ENCODE results near the gene SLC9A7. TPM values are rescaled to one million over a fixed set of nuclear protein-coding genes. Genes with fewer than 3 reads are reported as not detected.
"Not testable (repeated sequence)": the region's sequence is repeated elsewhere in the genome, so short reads cannot be mapped to it uniquely, and the experiment has no call there.

Gene SLC9A7
- total RNA-seq, 1 donor from 2014 or later: 4.4 TPM

- no peak for DNase-seq
- intact Hi-C loops (cut with DNase I): loop anchor here (5.0 kb wide), 1 partner anchor 40 kb away; no protein-coding TSS in a partner anchor
- no peak for ATAC-seq (ENCODE audit: poor library complexity)
Measured at GRCh38 chrX:46757593-46757992, 1.3 kb downstream of the SLC9A7 start.

GRCh38 chrX:46757052-46757451 lies 1.9 kb downstream of the SLC9A7 start:
- intact Hi-C loops (cut with DNase I): loop anchor here (5.0 kb wide), 1 partner anchor 40 kb away; no protein-coding TSS in a partner anchor
- ATAC-seq (ENCODE audit: poor library complexity) (no peak), DNase-seq (no peak)

GRCh38 chrX:46755671-46756070 lies 3.2 kb downstream of the SLC9A7 start:
- ATAC-seq (ENCODE audit: poor library complexity) (no peak), DNase-seq (no peak)
- intact Hi-C loops (cut with DNase I): loop anchor here (5.0 kb wide), 1 partner anchor 42 kb away; no protein-coding TSS in a partner anchor

GRCh38 chrX:46754586-46755061 lies 4.3 kb downstream of the SLC9A7 start:
- DNase-seq: no peak
- intact Hi-C loops (cut with DNase I): loop anchor here (5.0 kb wide), 1 partner anchor 43 kb away; no protein-coding TSS in a partner anchor
- ATAC-seq (ENCODE audit: poor library complexity): no peak

- intact Hi-C loops (cut with DNase I): no loop called here
- no peak for ATAC-seq (ENCODE audit: poor library complexity)
- DNase-seq: no peak
Measured at GRCh38 chrX:46754036-46754435, 4.9 kb downstream of the SLC9A7 start.

- intact Hi-C loops (cut with DNase I): no loop called here
- DNase-seq (no peak), ATAC-seq (ENCODE audit: poor library complexity) (no peak)
Measured at GRCh38 chrX:46750889-46751288, 8.0 kb downstream of the SLC9A7 start.

- no peak for ATAC-seq (ENCODE audit: poor library complexity)
- DNase-seq: no peak
- intact Hi-C loops (cut with DNase I): no loop called here
Measured at GRCh38 chrX:46744009-46744408, 14.9 kb downstream of the SLC9A7 start.

GRCh38 chrX:46743046-46743445 lies 15.9 kb downstream of the SLC9A7 start:
- DNase-seq (no peak), ATAC-seq (ENCODE audit: poor library complexity) (no peak)
- intact Hi-C loops (cut with DNase I): no loop called here

GRCh38 chrX:46739736-46740135 lies 19.2 kb downstream of the SLC9A7 start:
- ATAC-seq (ENCODE audit: poor library complexity): no peak
- DNase-seq: no peak
- intact Hi-C loops (cut with DNase I): no loop called here

GRCh38 chrX:46737462-46737861 lies 21.5 kb downstream of the SLC9A7 start:
- ATAC-seq (ENCODE audit: poor library complexity) (no peak), DNase-seq (no peak)
- intact Hi-C loops (cut with DNase I): no loop called here

GRCh38 chrX:46737041-46737440 lies 21.9 kb downstream of the SLC9A7 start:
- no peak for ATAC-seq (ENCODE audit: poor library complexity)
- no peak for DNase-seq
- intact Hi-C loops (cut with DNase I): no loop called here

- DNase-seq (no peak), ATAC-seq (ENCODE audit: poor library complexity) (no peak)
- intact Hi-C loops (cut with DNase I): no loop called here
Measured at GRCh38 chrX:46735622-46736021, 23.3 kb downstream of the SLC9A7 start.

- no peak for ATAC-seq (ENCODE audit: poor library complexity)
- intact Hi-C loops (cut with DNase I): no loop called here
Measured at GRCh38 chrX:46733226-46733625, 25.7 kb downstream of the SLC9A7 start.

GRCh38 chrX:46730765-46731164 lies 28.2 kb downstream of the SLC9A7 start:
- no peak for ATAC-seq (ENCODE audit: poor library complexity)
- intact Hi-C loops (cut with DNase I): no loop called here
- DNase-seq: no peak

More at GRCh38 chrX:46733226-46733625, 25.7 kb downstream of the SLC9A7 start:
- no peak for DNase-seq

- intact Hi-C loops (cut with DNase I): no loop called here
- DNase-seq (no peak), ATAC-seq (ENCODE audit: poor library complexity) (no peak)
Measured at GRCh38 chrX:46727441-46727840, 31.5 kb downstream of the SLC9A7 start.

GRCh38 chrX:46723569-46723927 lies 35.4 kb downstream of the SLC9A7 start:
- not testable (repeated sequence) for DNase-seq; ATAC-seq (ENCODE audit: poor library complexity)

GRCh38 chrX:46722742-46723568 lies 36.0 kb downstream of the SLC9A7 start:
- intact Hi-C loops (cut with DNase I): no loop called here
- DNase-seq (no peak), ATAC-seq (ENCODE audit: poor library complexity) (no peak)

More at GRCh38 chrX:46723569-46723927, 35.4 kb downstream of the SLC9A7 start:
- intact Hi-C loops (cut with DNase I): not testable (repeated sequence)

- ATAC-seq (ENCODE audit: poor library complexity): no peak
- intact Hi-C loops (cut with DNase I): no loop called here
- no peak for DNase-seq
Measured at GRCh38 chrX:46716796-46717195, 42.1 kb downstream of the SLC9A7 start.

- DNase-seq (no peak), ATAC-seq (ENCODE audit: poor library complexity) (no peak)
- intact Hi-C loops (cut with DNase I): no loop called here
Measured at GRCh38 chrX:46715997-46716396, 42.9 kb downstream of the SLC9A7 start.

GRCh38 chrX:46715530-46715929 lies 43.4 kb downstream of the SLC9A7 start:
- intact Hi-C loops (cut with DNase I): no loop called here
- no peak for ATAC-seq (ENCODE audit: poor library complexity)
- DNase-seq: no peak

Data from Right ventricle myocardium superior (tissue), 1 donor.